Measurements from ENCODE around the gene TGM3.

Gene TGM3

GRCh38 chr20:2311329-2311728 is 15.5 kb downstream of the TGM3 start:
- no peak for DNase-seq

GRCh38 chr20:2312876-2313275 is 17.1 kb downstream of the TGM3 start:
- no peak for DNase-seq

DNA sequence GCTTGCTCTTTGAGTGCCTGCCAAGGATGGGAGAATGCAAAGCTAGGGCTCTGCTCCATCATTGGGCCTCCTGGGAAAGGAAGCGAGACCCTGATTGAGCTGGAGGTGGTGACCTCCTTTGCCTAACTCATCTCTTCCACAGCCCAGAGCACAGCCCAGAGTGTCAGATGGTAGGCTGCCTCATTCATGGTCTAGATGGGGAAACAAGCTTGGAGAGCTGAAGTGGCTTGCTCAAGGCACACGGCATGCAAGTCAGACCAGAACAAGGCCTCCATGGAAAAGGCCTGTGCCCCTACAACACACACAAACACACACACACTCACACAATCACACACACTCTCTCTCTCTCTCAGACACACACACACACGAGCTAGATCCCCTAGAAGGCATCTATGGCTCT is 17.5 kb downstream of the TGM3 start:
- DNase-seq = no peak

DNA sequence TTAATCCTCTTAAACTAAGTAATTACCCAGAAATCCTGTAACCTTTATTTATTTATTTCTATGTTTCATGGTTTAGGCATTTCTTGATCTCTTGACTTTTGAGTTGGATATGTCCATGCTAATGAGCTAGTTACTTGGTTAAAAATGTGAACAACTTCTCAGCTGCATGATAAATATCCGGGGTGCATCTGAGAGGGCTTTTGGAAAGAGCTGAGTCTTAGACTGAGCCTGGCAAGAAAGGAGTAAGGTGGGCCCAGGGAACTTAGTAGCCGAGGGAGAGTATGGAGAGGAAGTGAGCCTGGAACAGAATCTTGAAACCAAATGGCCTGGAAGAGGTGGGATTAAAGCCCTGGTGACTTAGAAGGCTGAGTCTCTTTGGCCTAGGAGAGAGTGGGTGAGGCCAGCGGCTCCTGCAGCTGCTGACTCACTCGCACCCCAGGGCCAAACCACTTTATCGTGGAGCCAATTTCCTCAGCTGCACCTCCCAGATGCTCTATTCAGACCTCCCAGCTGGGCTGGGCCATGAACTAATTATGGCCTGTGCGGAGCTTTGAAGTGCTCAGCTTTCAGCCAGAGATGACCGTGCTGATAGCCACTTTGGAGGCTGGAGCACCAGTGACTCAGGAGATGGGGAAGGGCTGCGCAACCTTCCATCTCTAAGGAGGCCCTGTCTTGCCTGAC is 19.1 kb downstream of the TGM3 start:
- peak; percentile 97 for DNase-seq

DNA sequence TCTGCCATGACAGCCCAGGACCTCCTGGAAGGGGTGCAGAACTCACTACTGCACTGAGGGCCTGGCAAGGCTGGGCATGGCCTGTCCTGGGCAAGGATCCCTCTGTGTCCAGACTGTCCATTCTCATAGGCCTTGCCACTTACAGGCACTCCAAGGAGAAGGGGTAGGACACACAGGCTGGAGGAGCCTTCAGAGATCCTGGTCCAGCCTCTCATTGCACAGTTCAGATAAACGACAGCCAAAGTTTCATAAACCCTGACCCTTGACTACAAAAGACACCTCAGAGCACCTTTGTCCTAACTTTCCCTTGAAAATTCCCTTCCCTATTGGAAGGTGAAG is 19.6 kb downstream of the TGM3 start:
- DNase-seq = no peak

DNA sequence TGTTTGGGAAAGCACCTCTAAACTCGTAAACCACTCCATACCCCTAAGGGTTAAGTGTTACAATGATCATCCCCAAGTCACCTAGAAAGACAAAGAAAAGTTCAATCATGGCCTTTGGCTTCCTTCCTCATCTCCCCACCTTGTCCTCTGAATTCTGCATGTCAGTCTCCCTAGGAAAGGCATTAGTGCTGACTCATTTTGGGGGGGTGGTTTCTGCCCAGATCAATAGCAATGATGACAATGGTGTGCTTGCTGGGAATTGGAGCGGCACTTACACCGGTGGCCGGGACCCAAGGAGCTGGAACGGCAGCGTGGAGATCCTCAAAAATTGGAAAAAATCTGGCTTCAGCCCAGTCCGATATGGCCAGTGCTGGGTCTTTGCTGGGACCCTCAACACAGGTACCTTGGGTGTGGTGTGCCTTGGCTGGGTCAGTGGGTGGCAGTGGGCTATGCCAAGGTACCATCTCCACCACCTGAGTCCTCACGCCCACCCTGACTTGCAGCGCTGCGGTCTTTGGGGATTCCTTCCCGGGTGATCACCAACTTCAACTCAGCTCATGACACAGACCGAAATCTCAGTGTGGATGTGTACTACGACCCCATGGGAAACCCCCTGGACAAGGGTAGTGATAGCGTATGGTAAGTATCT is 21.2 kb downstream of the TGM3 start:
- no peak for DNase-seq

- peak; percentile 57 for DNase-seq
Measured at GRCh38 chr20:2320813-2321658, 25.2 kb downstream of the TGM3 start.

- DNase-seq = no peak
Measured at GRCh38 chr20:2323051-2323450, 27.2 kb downstream of the TGM3 start.

DNA sequence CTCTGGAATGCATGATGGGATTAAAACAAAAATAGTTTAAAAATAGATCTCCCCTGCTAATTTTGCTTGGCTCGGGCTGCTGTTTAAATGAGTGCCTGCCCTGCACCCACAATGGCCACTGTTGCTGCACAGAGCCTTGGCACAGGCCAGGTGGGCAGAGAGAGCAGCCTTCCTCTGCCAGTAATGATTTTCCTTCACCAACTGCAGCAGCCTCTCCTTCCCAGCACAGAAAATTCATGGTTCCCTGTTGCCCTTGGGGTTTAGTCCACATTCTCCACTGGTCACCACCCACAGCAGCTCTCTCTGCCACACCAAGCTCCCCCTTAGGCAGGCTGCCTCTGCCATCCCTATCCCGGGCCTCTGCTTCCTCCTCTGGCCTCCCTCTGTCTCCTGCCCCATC is 30.2 kb downstream of the TGM3 start:
- DNase-seq = no peak

- no peak for DNase-seq
Measured at GRCh38 chr20:2327620-2328555, 32.1 kb downstream of the TGM3 start.

- no peak for DNase-seq
Measured at GRCh38 chr20:2329286-2329685, 33.5 kb downstream of the TGM3 start.

DNA sequence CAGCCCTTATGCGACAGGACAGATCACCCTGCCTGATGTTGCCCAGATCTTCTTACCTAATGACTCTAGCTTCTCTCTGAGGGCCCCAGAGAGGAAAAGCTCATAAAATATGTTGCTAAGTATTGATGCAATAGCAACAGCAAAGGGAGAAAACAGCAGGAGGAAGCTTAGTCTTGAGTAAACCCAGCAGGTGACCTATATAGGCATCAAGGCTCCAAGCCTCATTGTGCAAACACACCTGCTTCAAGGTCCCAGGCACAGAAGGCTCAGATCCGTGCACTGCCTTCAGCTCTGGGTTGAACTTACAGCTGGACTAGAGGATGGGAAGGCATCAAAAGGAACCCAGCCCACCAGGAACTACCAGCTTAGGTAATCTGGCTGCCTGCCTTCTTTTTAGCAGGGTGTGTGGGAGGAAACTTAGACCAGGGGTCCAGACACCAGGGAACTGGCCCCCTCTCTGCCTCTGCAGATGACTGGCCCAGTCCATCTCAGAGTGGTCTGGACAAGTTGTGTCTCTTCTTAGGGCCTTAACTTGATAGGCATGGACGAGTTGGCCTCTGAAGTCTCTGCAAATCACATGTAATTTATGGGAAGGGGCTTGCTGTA is 34.4 kb downstream of the TGM3 start:
- DNase-seq = peak; percentile 98

GRCh38 chr20:2331106-2331505 is 35.3 kb downstream of the TGM3 start:
- no peak for DNase-seq

DNA sequence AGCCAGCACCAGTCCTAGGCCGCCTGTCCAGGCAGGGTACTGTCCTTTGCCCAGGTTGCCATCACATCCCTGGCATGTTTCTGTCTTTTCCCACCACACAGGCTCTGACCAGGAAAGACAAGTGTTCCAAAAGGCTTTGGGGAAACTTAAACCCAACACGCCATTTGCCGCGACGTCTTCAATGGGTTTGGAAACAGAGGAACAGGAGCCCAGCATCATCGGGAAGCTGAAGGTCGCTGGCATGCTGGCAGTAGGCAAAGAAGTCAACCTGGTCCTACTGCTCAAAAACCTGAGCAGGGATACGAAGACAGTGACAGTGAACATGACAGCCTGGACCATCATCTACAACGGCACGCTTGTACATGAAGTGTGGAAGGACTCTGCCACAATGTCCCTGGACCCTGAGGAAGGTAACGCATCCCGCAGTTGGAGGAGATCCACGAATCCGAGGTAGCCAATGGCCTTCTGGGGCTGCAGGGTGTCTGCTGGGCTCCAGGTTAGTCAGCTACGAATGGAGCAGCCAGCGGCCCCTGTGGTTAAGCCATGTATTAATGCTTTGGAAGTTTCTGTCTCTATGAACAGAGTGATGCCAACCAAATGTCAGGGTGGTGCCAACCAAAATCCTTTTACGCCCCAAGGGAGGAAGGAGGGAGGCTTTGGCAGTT is 36.2 kb downstream of the TGM3 start:
- DNase-seq = no peak

DNA sequence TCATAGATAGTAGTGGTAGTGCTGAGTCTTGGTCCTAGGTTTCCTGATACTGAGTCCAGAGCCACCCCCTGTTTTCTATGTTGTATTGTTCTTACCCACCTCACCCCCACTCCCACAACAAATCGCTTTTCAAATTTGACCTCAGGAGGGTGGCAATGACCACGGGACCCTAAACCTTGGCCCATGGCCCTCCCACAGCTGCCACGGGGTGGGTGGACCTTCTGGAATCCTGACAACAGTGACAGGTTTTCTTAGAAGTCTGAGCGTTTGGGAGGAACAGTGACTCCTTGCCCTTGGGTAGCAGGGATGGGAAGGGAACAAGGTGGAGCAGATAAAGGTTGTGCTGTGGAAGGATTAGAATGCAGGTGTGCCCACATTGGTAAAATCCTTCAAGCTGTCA is 36.9 kb downstream of the TGM3 start:
- DNase-seq = no peak

DNA sequence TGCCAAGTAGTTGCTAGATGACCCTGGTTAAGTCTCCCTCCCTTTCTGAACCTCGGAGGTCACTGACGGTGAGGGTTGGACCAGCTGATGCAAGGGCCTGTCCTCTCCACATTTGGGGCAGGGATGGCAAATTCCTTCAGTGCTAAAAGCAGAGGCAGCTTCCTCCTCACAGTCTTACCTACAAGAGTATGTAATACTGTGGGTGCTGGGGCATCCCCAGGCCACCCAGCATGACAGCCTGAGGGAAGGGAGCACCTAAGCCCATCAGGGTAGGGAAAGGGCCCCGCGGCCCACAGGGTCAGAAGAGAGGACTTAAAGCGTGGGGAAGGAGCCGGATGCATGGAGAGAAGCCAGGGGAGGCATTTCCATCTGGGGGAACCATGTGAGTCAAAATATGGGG is 38.0 kb downstream of the TGM3 start:
- no peak for DNase-seq

DNA sequence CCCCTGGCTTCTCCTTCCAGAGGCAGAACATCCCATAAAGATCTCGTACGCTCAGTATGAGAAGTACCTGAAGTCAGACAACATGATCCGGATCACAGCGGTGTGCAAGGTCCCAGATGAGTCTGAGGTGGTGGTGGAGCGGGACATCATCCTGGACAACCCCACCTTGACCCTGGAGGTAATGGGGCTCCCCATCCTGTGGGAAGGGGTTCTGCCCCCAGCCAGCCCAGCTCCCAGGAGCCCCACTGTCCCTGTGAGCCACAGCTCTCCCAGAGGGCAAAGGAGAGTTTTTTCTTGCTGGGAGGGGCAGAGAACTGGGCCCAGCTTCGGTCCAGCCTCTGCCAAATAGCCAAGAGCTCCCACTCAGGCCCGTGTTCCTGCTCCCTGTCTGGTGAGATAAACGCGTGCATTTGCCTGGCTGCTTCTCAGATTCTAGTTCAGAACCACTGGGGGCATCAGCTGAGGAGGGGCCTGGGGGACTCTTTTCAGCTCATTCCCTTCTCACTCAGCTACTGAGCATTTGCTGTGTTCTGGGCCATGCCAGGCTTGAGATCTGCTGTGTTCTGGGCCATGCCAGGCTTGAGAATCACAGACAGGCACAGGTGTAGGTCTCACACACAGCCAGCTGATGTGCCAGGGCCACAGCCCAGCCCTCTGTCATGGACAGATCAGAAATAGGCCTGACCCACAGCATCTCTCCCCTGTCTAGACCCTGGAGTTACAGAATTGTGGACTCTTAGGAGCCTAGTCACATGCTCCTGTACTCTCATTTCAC is 39.5 kb downstream of the TGM3 start:
- no peak for DNase-seq

GRCh38 chr20:2336471-2336870 is 40.7 kb downstream of the TGM3 start:
- no peak for DNase-seq

GRCh38 chr20:2337142-2337541 is 41.3 kb downstream of the TGM3 start:
- no peak for DNase-seq

- DNase-seq = no peak
Measured at GRCh38 chr20:2338411-2339066, 42.7 kb downstream of the TGM3 start.

DNA sequence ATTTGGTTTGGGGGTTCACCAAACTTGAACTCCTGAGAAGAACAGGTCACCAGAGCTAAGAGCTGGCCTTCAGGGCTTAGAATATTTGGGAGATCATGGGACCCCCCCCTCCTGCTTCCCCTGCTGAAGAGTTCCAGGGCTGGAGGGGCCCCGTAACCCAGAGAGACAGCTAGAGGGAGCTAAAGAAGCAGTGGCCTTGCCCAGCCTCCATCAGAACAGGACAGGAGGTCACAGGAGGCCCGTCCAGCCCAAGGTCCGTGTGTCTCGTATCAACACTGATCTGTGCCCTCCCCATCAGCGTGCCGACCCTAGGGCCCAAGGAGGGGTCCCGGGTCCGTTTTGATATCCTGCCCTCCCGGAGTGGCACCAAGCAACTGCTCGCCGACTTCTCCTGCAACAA is 44.3 kb downstream of the TGM3 start:
- DNase-seq = no peak
